NT2/D1 (cell line): ENCODE data around the gene ZNF844.

Source experiments
- SUZ12 ChIP-seq: IDR thresholded peaks from 2 replicates; pipeline ENCODE4 v1.6.1; 2011; ENCODE audit not compliant: insufficient read length, insufficient read depth; ENCODE audit errors: extremely low read depth
- YY1 ChIP-seq: IDR thresholded peaks from 2 replicates; pipeline ENCODE4 v1.6.1; 2011; ENCODE audit not compliant: insufficient read length, insufficient read depth
- ZNF274 ChIP-seq: IDR thresholded peaks from 2 replicates; pipeline ENCODE4 v1.6.1; 2011; ENCODE audit warnings: mild to moderate bottlenecking, low read depth, low read length

- TF ChIP-seq ZNF274 (no peak), SUZ12 (no peak), YY1 (no peak)
Measured at GRCh38 chr19:12075538-12076139, 11.1 kb downstream of the ZNF844 start.
